Ascending aorta (tissue), 2 donors: ENCODE data around the gene TENT5C. TPM values are rescaled to one million over a fixed set of nuclear protein-coding genes. Genes with fewer than 3 reads are reported as not detected.

Source experiments
- DNase-seq, 2 donors: peaks; one replicate each; pipeline ENCODE4 v3.0.0-alpha.2; 2019; ENCODE audit warnings: low spot score in 2 of 2
- H3K27ac ChIP-seq, 2 donors: fragments of 200-600 bp; sonication (generic); one replicate each; pipeline ENCODE4 v1.5.1; 2016 to 2017; ENCODE audit warnings: mild to moderate bottlenecking in 1 of 2
- H3K27me3 ChIP-seq: fragments of 200-600 bp; sonication (generic); one replicate; pipeline ENCODE4 v1.5.1; 2017
- H3K36me3 ChIP-seq, 2 donors: fragments of 200-600 bp; sonication (generic); one replicate each; pipeline ENCODE4 v1.5.1; 2016
- H3K4me1 ChIP-seq, 2 donors: fragments of 200-600 bp; sonication (generic); one replicate each; pipeline ENCODE4 v1.5.1; 2016 to 2017; ENCODE audit warnings: mild to moderate bottlenecking in 1 of 2
- H3K4me3 ChIP-seq, 2 donors: fragments of 200-600 bp; sonication (generic); one replicate each; pipeline ENCODE4 v1.5.1; 2016 to 2017; ENCODE audit warnings: mild to moderate bottlenecking in 1 of 2
- H3K9me3 ChIP-seq, 2 donors: fragments of 200-600 bp; sonication (generic); one replicate each; pipeline ENCODE4 v1.5.1; 2016
- CTCF ChIP-seq, 3 experiments: fragments of 200-600 bp in 2 of 3; fragments of 450-650 bp in 1 of 3; sonication (generic) in 2 of 3; IDR thresholded peaks; one replicate each; pipeline ENCODE4 v1.5.1; 2016 to 2019; ENCODE audit warnings: antibody characterized with exemption in 3 of 3, mild to moderate bottlenecking in 1 of 3, moderate library complexity in 1 of 3
- intact Hi-C: fragments of 100-400 bp; cut with DNase I; formaldehyde crosslinking; loops from one replicate; pipeline ENCODE4 v1.15.1; 2023
- total RNA-seq: library from RNA; depleted of rRNA; stranded (reverse); fragments of >200 nt; gene quantifications from one replicate; pipeline ENCODE4 v1.1.0, GENCODE V29; 2016

TENT5C gene
- total RNA-seq, 1 donor from 2014 or later: 0.32 TPM

GRCh38 chr1:117629625-117630422 lies 24.0 kb downstream of the TENT5C start:
- no peak for TF ChIP-seq CTCF (IDR thresholded peaks at IDR 0.05)
- Histone ChIP-seq H3K4me1 (peaks cover 0 to 19% of the 10 kb centered on the region in 2 donors), H3K27ac (no peak overlapping the region), H3K4me3 (no peak overlapping the region), H3K9me3 (no peaks in the 10 kb centered on the region), H3K36me3 (no peaks in the 10 kb centered on the region), H3K27me3 (no peaks in the 10 kb centered on the region)
- DNase-seq: peak in 1 of 2 donors; percentile 22
- intact Hi-C loops: no loop called here

- no peaks in the 10 kb centered on the region for H3K9me3 ChIP-seq
- peak in 1 of 2 donors; percentile 62 for DNase-seq
- H3K4me3 ChIP-seq: no peak overlapping the region
- no peaks in the 10 kb centered on the region for H3K27me3 ChIP-seq
- peaks cover 0 to 19% of the 10 kb centered on the region in 2 donors for H3K4me1 ChIP-seq
- H3K36me3 ChIP-seq: no peaks in the 10 kb centered on the region
- no peak for TF ChIP-seq CTCF (IDR thresholded peaks at IDR 0.05)
- intact Hi-C loops: no loop called here
- no peak overlapping the region for H3K27ac ChIP-seq
These were observed 24.7 kb downstream of the TENT5C start for GRCh38 chr1:117630423-117630998.

GRCh38 chr1:117631359-117632160 lies 25.7 kb downstream of the TENT5C start:
- intact Hi-C loops: no loop called here
- no peaks in the 10 kb centered on the region for H3K36me3 ChIP-seq
- TF ChIP-seq CTCF (IDR thresholded peaks at IDR 0.05): no peak
- H3K27me3 ChIP-seq: no peaks in the 10 kb centered on the region
- H3K27ac ChIP-seq: no peak overlapping the region
- no peak overlapping the region for H3K4me3 ChIP-seq
- no peaks in the 10 kb centered on the region for H3K9me3 ChIP-seq
- peak in 1 of 2 donors; percentile 44 for DNase-seq
- peaks cover 0 to 19% of the 10 kb centered on the region in 2 donors for H3K4me1 ChIP-seq

GRCh38 chr1:117632269-117633067 lies 26.6 kb downstream of the TENT5C start:
- peaks cover 0 to 19% of the 10 kb centered on the region in 2 donors for H3K4me1 ChIP-seq
- no peak overlapping the region for H3K27ac ChIP-seq
- intact Hi-C loops: no loop called here
- H3K9me3 ChIP-seq: no peaks in the 10 kb centered on the region
- DNase-seq: peak in 1 of 2 donors; percentile 22
- no peaks in the 10 kb centered on the region for H3K27me3 ChIP-seq
- H3K36me3 ChIP-seq: no peaks in the 10 kb centered on the region
- no peak for TF ChIP-seq CTCF (IDR thresholded peaks at IDR 0.05)
- no peak overlapping the region for H3K4me3 ChIP-seq

GRCh38 chr1:117633068-117633345 lies 27.2 kb downstream of the TENT5C start:
- Histone ChIP-seq H3K4me1 (peaks cover 0 to 17% of the 10 kb centered on the region in 2 donors), H3K27ac (no peak overlapping the region), H3K4me3 (no peak overlapping the region), H3K27me3 (no peaks in the 10 kb centered on the region), H3K36me3 (no peaks in the 10 kb centered on the region), H3K9me3 (no peaks in the 10 kb centered on the region)
- no peak for TF ChIP-seq CTCF (IDR thresholded peaks at IDR 0.05)
- intact Hi-C loops: no loop called here
- DNase-seq: peak in 1 of 2 donors; percentile 28
